GM19099 (cell line): ENCODE results near the gene AGPAT2.

Experiments
- POLR2A ChIP-seq: IDR thresholded peaks from 3 replicates; pipeline ENCODE4 v1.6.1; 2011; ENCODE audit warnings: low read depth; ENCODE audit not compliant: insufficient read length; ENCODE audit errors: extremely low read depth

Gene AGPAT2

DNA sequence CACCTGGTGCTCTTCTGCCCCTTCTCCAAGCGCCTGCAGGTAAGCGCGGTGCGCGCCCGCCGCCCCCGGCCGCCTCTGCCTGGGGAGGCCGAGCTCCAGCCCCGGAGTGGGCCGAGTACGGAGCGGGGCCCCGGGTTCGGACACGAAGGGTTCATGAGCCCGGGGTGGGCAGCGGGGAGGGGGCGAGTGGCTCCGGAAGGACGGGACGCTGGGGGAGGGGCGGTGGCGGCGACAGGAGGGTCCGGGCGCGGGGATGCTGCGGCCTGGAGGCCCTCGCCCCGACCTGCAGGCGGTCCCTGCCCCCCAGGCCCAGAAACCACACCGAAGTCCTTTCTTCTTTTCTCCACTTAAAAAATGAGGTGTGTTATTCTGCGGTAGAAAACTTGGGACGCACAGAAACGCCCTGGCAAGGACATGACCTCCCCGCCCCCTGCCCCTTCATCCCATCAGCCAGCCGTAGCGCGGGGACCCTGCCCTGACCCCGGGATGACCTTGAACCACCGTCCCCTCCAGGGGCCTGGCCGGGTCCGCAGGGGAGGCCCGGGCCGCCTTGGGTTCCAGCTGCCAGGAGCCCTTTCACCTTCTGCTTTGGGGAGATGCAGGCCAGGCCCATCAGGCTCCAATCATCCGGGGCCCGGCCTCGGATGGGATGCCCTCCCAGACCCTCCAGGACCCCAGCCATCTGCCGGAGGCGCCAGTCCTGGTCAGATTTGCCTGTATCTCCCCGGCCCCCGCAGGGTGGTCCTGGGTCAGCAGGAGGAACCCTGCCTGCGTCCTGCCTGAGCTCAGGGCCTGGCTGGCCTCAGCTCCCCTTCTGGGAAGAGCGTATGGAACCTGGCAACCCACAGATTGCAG is 25.7 kb upstream of the AGPAT2 start:
- no peak for TF ChIP-seq POLR2A

DNA sequence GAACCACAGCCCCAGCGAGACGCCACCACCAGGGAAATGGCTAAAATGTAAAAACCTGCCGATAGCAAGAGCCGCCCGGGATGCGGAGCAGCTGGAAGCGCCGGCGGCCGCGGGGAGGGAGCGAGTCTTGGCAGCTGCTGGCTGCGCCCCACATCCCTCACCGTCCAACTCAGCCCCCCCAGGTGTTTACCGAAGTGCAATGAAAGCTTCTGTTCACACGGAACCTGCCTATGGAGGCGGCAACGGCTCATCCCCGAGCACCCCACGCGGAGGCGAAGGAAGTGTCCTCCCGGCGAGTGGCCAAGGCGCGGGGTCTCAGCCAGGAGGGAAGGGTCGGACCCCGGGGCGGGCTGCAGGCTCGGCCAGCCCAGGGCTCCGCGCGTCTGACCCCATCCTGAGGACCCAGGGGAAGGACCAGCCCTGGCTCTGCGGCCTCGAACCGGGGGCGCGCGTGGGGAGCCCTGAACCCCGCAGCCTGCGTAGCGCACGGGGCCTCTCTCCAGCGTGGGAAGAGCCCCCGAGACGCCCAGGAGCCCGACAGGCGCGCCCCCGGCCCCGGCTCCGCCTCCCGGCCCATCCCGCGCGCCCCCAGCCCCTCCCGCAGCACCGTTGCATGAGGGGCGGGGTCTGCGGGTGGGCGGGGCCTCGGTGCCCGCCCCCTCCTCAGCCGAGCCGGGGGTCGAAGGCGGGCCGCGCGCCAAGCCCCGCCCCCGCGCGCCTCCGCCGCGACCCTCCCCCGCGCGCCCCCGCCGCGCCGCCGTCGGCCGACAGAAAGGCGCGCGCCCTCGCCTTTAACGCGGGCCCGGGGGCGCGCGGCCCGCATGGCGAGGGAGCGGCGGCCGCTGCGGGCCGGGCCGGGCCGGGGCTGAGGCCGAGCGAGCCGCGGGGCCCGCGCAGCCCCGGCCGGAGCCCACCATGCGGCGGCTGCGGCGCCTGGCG is 24.8 kb upstream of the AGPAT2 start, which contains the start of gene DIPK1B:
Gene DIPK1B (plus strand): TSS at position 822 of the 939 bp plus-strand sequence. CDS start 94 bp downstream, at position 916.
- no peak for TF ChIP-seq POLR2A

DNA sequence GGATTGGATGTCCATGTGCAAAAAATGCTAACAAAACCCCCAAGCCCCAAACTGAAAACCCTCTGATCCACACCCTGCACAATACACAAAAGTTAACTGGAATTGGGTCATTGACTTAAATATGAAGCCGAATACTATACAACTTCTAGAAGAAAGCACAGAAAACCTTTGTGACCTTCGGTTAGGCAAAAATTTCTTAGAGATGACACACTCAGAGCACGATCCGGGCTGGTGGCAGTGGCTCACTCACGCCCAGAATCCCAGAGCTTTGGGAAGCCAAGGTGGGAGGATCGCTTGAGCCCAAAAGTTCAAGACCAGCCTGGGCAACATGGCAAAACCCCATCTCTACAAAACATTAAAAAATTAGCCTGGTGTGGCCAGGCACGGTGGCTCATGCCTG is 23.3 kb upstream of the AGPAT2 start:
- TF ChIP-seq POLR2A = no peak

DNA sequence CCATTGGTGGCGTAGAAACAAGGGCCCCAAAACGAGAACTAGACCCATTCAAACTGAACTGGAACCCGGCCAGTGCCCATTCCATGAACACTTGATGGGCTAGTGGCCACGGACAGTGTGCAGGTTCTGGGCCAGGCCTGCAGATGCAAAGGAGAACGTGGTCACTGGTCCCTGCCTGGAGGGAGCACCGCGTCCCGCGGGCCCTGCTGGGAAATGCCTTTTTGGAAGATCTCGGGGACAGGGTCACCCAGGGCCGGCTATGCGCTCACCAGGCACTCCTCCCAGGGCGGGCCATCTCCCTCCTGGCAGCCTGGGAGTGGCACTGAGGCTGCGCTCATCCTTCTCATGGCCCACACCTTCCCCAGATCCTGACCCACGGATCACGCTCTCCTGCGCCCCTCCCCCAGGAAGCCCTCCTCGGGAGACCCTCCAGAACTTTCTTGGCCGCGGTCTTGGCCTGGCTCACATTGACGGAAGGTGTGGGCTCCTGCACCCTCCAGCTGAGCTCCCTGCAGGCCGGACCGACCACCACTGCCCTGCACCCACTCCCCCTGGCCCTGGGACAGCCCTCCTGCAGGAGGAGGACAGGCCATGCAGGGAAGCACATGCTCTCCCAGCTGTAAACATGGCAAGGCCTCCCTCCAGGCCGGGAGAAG is 22.3 kb upstream of the AGPAT2 start:
- TF ChIP-seq POLR2A = no peak

DNA sequence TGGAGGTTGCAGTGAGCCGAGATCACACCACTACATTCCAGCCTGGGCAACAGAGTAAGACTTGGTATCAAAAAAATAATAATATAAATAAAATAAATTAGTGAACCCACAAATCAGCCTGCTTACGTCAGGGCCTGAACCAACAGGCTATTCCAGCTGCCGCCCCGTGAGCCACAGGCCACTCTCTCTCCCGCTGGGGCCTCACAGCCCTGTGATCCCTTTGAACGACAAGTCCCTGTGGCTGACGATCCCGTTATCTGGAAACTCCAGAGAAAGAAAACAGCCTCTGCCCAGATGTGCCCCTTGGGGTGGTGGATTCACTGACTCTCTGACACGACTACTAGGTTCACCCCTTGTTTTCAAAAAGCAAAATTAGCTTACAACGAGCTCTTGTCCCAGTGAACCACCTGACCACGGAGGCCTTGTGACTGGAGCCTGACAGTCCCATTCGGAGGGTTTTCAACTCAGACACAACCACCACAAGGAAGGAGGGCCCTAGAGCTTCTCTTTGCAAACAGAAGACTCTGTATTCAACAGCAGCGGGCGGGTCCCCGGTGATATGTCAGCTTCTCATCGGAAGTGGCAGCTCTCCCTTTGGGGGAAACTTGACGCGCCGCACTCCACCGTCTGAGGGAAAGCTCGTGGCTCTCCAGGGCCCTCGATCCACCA is 20.7 kb upstream of the AGPAT2 start:
- TF ChIP-seq POLR2A = no peak

DNA sequence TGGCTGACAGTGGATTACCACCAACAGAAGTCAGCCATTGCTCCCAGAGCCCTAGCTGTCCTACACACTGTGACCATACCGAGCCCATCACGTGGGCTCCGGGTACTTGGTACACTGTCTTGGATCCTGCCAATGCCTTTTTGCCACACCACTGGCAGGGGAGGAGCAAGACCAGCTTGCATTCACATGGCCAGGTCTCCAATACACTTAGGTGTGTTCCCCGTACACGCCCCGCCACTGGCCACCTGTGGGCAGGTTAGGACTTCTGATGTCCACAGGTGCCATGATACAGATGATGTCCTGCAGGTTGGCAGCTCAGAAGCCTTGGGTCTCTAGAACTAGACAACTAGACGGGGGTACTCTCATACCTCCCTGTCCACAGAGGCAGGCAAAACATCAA is 19.8 kb upstream of the AGPAT2 start:
- no peak for TF ChIP-seq POLR2A

DNA sequence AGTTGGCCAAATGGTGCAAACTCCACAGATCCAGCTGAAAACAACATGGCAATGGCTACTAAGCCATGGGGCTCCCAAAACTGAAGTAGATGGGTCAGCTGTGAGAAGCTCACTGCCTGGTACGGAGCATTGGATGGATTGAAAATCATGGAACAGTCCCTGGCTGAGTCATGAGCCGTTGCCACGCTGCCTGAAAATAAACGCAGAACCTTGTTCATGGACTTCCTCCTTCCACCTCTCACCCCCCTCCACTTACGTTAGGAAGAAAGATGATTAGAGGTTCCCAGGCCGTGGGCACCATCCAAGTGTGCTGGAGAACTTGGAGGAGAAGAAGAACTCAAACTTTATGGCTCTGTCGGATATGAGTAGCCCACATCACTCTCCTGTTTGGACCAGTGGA is 18.3 kb upstream of the AGPAT2 start:
- no peak for TF ChIP-seq POLR2A

DNA sequence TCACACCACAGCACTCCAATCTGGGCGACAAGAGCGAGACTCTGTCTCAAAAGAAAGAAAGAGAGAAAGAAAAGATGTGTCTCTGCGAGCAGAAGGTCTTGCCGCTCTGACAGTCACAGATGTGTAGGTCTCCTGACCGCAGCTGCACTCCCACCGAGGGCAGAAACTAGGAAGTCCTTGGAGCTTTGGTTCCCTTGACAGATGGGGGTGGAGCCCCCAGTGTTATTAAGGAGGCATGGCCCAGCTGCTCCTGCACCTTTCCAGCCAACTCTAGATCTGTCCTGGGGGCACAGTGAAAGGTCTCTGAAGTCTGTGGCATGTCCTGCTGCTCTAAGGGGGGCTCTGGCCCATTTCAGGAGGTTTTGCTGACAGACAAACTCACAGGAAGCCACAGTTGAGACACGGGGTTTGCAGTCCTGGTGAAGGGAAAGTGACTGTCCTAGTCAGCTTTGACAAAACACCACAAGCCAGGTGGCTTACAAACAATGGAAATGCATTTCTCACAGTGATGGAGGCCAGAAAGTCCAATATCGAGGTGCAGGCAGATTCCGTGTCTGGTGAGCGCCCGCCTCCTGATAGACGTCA is 16.1 kb upstream of the AGPAT2 start:
- TF ChIP-seq POLR2A = no peak

DNA sequence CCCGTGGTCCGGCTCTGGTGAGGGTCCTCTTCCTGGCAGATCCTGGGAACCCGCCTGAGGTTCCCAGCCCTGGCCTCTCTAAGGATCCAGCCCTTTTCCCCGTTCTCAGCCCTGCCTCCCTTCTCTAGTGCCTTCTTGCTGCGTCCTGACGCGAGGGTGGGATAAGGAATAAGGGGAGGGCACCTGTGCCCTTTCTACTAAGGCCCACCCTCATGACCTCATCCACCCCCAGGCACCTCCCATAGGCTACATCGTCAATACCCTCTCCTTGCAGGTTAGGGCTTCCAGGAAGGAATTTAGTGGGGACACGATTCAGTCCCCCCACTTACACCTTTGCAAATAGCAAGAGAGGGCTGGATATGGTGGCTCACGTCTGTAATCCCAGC is 14.4 kb upstream of the AGPAT2 start:
- no peak for TF ChIP-seq POLR2A

DNA sequence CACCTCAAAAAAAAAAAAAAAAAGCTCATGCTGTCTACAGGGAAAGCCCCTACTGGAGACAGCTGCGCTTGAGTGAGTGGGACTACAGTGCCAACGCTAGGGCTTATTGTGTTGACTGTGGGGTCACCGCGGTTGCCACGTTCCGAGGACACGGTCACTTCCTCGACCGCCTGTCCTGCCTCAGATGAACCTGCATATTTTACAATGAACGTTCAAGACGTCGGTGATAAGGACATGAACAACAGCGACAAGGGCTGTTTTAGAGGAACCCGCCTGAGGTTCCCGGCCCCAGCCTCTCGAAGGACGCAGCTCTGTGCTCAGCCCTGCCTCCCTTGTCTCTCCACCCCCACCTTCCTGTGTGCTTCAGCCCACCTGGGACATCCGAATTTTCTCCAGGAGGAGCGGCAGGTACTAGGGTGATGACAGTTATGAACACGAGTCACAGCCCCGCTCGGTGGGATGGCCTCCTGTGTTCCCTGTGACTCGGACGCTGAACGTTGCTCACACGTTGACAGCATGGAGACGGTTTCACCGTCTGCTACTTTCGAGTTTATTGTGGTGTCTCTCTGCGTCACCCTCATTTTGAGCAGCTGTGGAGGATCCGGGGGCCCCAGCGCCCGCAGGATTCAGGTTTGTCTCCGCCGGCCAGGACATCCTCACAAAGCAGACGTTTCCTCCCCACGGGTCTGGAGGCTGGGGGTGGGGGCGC is 13.9 kb upstream of the AGPAT2 start:
- no peak for TF ChIP-seq POLR2A

DNA sequence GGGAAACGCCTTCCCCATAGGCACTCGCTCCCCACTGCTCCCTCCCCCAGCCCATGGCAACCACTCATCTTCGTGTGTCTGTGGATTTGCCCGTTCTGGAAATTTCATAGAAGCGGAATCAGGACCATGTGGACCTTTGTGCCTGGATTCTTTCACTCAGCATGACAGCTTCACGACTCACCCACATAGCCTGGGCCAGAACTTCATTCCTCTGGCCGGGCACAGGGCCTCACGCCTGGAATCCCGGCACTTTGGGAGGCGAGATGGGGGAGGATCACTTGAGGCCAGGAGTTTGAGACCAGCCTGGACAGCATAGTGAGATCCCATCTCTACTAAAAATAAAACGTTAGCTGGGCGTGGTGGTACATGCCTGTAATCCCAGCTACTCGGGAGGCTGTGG is 13.0 kb upstream of the AGPAT2 start:
- no peak for TF ChIP-seq POLR2A

DNA sequence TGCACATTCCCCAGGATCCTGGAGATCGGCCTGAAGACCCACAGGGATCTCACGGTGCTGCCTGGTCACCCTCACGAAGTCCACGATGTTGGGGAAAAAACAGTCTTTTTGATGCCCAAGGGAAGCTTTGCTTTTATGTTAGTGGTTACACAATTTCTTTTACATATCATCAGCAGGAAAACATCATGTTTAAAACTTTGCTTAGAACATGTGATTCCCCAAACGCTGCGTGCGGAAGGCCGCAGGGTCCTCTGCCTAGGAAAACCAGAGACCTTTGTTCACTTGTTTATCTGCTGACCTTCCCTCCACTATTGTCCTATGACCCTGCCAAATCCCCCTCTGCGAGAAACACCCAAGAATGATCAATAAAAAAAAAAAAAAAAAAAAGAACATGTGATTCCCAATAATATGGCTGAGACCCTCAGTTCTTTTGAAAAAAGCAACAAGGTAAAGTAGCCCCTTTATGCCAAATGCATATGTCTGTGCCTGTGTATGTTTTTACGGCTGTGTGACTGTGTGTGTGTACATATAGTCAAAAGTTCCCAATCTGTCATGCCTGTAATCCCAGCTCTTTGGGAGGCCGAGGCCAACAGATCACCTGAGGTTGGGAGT is 11.5 kb upstream of the AGPAT2 start:
- TF ChIP-seq POLR2A = no peak

DNA sequence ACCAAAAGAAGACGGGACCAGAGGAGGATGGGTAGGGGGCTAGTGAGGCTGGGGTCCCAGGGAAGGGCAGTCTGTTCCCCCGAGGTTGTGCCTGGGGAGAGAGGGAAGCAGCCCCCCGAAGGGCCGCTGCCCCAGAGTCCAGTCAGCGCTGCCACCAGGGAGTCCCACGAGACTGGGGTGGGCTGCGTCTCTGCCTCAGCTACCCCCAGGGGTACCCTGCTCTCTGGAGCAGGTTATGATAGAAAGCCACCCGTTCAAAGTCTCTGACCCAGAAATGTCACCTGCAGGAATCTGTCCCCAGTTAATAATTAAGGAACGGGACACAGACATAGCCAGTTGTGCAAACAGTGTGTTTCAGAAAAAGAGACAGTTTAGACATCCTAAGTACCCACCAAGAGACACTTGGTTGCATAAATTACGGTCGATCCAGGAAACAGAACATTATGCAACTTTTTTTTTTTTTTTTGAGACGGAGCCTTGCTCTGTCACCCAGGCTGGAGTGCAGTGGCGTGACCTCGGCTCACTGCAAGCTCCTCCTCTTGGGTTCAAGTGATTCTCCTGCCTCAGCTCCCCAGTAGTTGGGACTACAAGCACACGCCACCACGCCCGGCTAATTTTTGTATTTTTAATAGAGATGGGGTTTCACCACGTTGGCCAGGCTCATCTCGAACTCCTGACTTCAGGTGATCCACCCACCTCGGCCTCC is 10.7 kb upstream of the AGPAT2 start:
- no peak for TF ChIP-seq POLR2A
